ENCODE results near the gene GRM3.

GRCh38 chr7:86851566-86851965 lies 207.9 kb downstream of the GRM3 start:
- no peak for TF ChIP-seq POLR2A (IDR thresholded peaks at IDR 0.05)
- no peak for TF ChIP-seq CTCF (IDR thresholded peaks at IDR 0.05)
